Thoracic aorta (tissue), 2 donors: ENCODE results near the gene ZBTB5. TPM values are rescaled to one million over a fixed set of nuclear protein-coding genes. Genes with fewer than 3 reads are reported as not detected.

ENCODE experiments used
- ATAC-seq: fragments of 150-250 bp; one replicate; pipeline ENCODE4 v1.8.0; 2017; ENCODE audit warnings: low read depth; ENCODE audit not compliant: insufficient number of reproducible peaks, low FRiP score
- DNase-seq: peaks from one replicate; pipeline ENCODE4 v3.0.0-alpha.2; 2020; ENCODE audit warnings: low spot score
- H3K27ac ChIP-seq, 2 donors: fragments of 200-600 bp; sonication (generic); 1 replicate in 1 of 2; 2 replicates in 1 of 2; pipeline ENCODE4 v1.5.1; 2016; ENCODE audit warnings: mild to moderate bottlenecking in 2 of 2, moderate library complexity in 2 of 2
- H3K27me3 ChIP-seq: fragments of 200-600 bp; sonication (generic); replicated peaks from 2 replicates; pipeline ENCODE4 v1.6.0; 2016; ENCODE audit warnings: mild to moderate bottlenecking; ENCODE audit not compliant: insufficient read depth
- H3K36me3 ChIP-seq: fragments of 200-600 bp; sonication (generic); one replicate; pipeline ENCODE4 v1.5.1; 2016
- H3K4me1 ChIP-seq, 2 donors: fragments of 200-600 bp; sonication (generic); 1 replicate in 1 of 2; 2 replicates in 1 of 2; pipeline versions ENCODE4 v1.5.1 to v1.6.0; 2016; ENCODE audit warnings: low read depth in 2 of 2, mild to moderate bottlenecking in 1 of 2; ENCODE audit not compliant: control insufficient read depth in 1 of 2
- H3K4me3 ChIP-seq: fragments of 200-600 bp; sonication (generic); 2 replicates; pipeline ENCODE4 v1.5.1; 2016; ENCODE audit warnings: mild to moderate bottlenecking
- H3K9me3 ChIP-seq: fragments of 200-600 bp; sonication (generic); 2 replicates; pipeline ENCODE4 v1.5.1; 2016
- CTCF ChIP-seq: fragments of 200-600 bp; sonication (generic); IDR thresholded peaks from one replicate; pipeline ENCODE4 v1.5.1; 2019; ENCODE audit warnings: antibody characterized with exemption
- total RNA-seq, 2 donors: library from RNA; depleted of rRNA; stranded (reverse); fragments of >200 nt; gene quantifications; one replicate each; pipeline versions ENCODE4 v1.1.0 to v1.2.3, GENCODE V29; 2016

ZBTB5 gene
- total RNA-seq, 2 donors from 2014 or later: 8.3 to 15.0 TPM

DNA sequence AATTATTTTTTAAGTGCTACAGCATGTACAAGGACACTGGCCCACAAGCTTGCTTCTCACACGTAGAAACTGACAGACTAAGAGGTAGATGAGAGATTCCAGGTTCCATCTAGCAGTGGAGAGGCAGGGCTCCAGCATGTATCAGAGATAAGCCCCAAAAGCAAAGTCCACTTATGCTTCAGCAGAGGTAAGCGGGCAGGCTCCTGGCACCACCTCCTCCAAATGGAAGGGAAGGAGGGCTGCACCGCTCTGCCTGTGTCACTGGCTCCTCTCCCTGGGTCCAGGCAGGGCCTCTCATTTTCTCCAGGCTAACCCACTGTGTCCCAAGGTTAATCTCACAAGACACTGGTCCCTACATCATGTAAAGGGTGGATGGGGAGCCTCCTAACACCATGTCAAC lies 26.9 kb downstream of the ZBTB5 start:
- ATAC-seq (no peak), DNase-seq (no peak)
- Histone ChIP-seq H3K9me3 (no peaks in the 10 kb centered on the region), H3K36me3 (peaks cover 43% of the 10 kb centered on the region), H3K4me1 (peaks cover 0 to 9% of the 10 kb centered on the region in 2 donors), H3K4me3 (no peak overlapping the region), H3K27me3 (no peaks in the 10 kb centered on the region), H3K27ac (no peak overlapping the region)
- no peak for TF ChIP-seq CTCF

- no peak overlapping the region for H3K27ac ChIP-seq
- peaks cover 0 to 9% of the 10 kb centered on the region in 2 donors for H3K4me1 ChIP-seq
- H3K36me3 ChIP-seq: peaks cover 43% of the 10 kb centered on the region
- H3K27me3 ChIP-seq: no peaks in the 10 kb centered on the region
- ATAC-seq (no peak), DNase-seq (no peak)
- H3K9me3 ChIP-seq: no peaks in the 10 kb centered on the region
- no peak overlapping the region for H3K4me3 ChIP-seq
- no peak for TF ChIP-seq CTCF
Observed at GRCh38 chr9:37437621-37438020, 27.6 kb downstream of the ZBTB5 start.

GRCh38 chr9:37437010-37437409 lies 28.2 kb downstream of the ZBTB5 start:
- H3K9me3 ChIP-seq: no peaks in the 10 kb centered on the region
- no peak overlapping the region for H3K4me3 ChIP-seq
- no peak for TF ChIP-seq CTCF
- peaks cover 38% of the 10 kb centered on the region for H3K36me3 ChIP-seq
- H3K4me1 ChIP-seq: peaks cover 0 to 9% of the 10 kb centered on the region in 2 donors
- DNase-seq (no peak), ATAC-seq (no peak)
- no peaks in the 10 kb centered on the region for H3K27me3 ChIP-seq
- no peak overlapping the region for H3K27ac ChIP-seq

- Histone ChIP-seq H3K4me1 (peaks cover 0 to 9% of the 10 kb centered on the region in 2 donors), H3K4me3 (no peak overlapping the region), H3K9me3 (no peaks in the 10 kb centered on the region), H3K27me3 (no peaks in the 10 kb centered on the region), H3K27ac (no peak overlapping the region), H3K36me3 (peaks cover 37% of the 10 kb centered on the region)
- DNase-seq (no peak), ATAC-seq (no peak)
- no peak for TF ChIP-seq CTCF
Observed at GRCh38 chr9:37436540-37436939, 28.7 kb downstream of the ZBTB5 start.

- peaks cover 0 to 9% of the 10 kb centered on the region in 2 donors for H3K4me1 ChIP-seq
- DNase-seq (no peak), ATAC-seq (no peak)
- peaks cover 30% of the 10 kb centered on the region for H3K36me3 ChIP-seq
- H3K27ac ChIP-seq: no peak overlapping the region
- H3K4me3 ChIP-seq: no peak overlapping the region
- no peak for TF ChIP-seq CTCF
- no peaks in the 10 kb centered on the region for H3K9me3 ChIP-seq
- no peaks in the 10 kb centered on the region for H3K27me3 ChIP-seq
Observed at GRCh38 chr9:37433867-37434371, 31.3 kb downstream of the ZBTB5 start.
